OCI-LY7 (cell line): ENCODE measurements around the gene RAD51B. TPM values are rescaled to one million over a fixed set of nuclear protein-coding genes. Genes with fewer than 3 reads are reported as not detected.

Source experiments
- BruUV-seq: library from RNA; stranded (reverse); fragments of 400-500 nt; replicated peaks from 2 replicates; lab custom pipeline; 2021; lab: Mats Ljungman, UMichigan
- CTCF ChIA-PET: fragments of 300-600 bp; sonication (Branson Sonifier 250); formaldehyde crosslinking; loops from one replicate; lab custom pipeline; 2022; ENCODE audit warnings: antibody characterized with exemption; ENCODE audit not compliant: unreplicated experiment; lab: Charles Lee
- POLR2A ChIA-PET: fragments of 300-600 bp; sonication (Branson Sonifier 250); formaldehyde crosslinking; loops from one replicate; lab custom pipeline; 2022; ENCODE audit warnings: antibody characterized with exemption; lab: Charles Lee
- DNase-seq: peaks from one replicate; pipeline ENCODE4 v3.0.0-alpha.2; 2015; ENCODE audit warnings: low spot score
- H2AFZ ChIP-seq: fragments of 200-600 bp; sonication (generic), shearing (Covaris generic); 2 replicates; pipeline ENCODE4 v1.6.1; 2014; ENCODE audit warnings: mild to moderate bottlenecking, antibody characterized with exemption, low read length, moderate library complexity
- H3K27ac ChIP-seq: fragments of 200-600 bp; sonication (generic); 2 replicates; pipeline ENCODE4 v1.5.1; 2014; ENCODE audit warnings: mixed run types, low read depth, mild to moderate bottlenecking, moderate library complexity, low read length, inconsistent platforms; ENCODE audit not compliant: poor library complexity, severe bottlenecking
- H3K36me3 ChIP-seq: fragments of 200-600 bp; sonication (generic); 2 replicates; pipeline ENCODE4 v1.6.1; 2014; ENCODE audit warnings: mild to moderate bottlenecking, antibody characterized with exemption, low read length, moderate library complexity, mixed read lengths; ENCODE audit not compliant: insufficient read depth
- H3K4me1 ChIP-seq: fragments of 200-600 bp; sonication (generic); 2 replicates; pipeline ENCODE4 v1.5.1; 2014; ENCODE audit warnings: mild to moderate bottlenecking, low read length; ENCODE audit not compliant: insufficient read depth, poor library complexity, severe bottlenecking
- H3K4me2 ChIP-seq: fragments of 200-600 bp; sonication (generic); 2 replicates; pipeline ENCODE4 v1.6.1; 2014; ENCODE audit warnings: mild to moderate bottlenecking, low read length
- H3K4me3 ChIP-seq: fragments of 200-600 bp; sonication (generic); 2 replicates; pipeline ENCODE4 v1.5.1; 2014; ENCODE audit warnings: mild to moderate bottlenecking, low read depth, low read length; ENCODE audit not compliant: poor library complexity, severe bottlenecking
- H3K79me2 ChIP-seq: fragments of 200-600 bp; sonication (generic); 2 replicates; pipeline ENCODE4 v1.6.1; 2016; ENCODE audit warnings: low read depth, mild to moderate bottlenecking, low read length, moderate library complexity, mixed read lengths; ENCODE audit not compliant: insufficient read depth
- H3K9me2 ChIP-seq: fragments of 200-600 bp; sonication (generic); 2 replicates; pipeline ENCODE4 v1.6.1; 2016; ENCODE audit warnings: mild to moderate bottlenecking, low read length, mixed read lengths; ENCODE audit not compliant: insufficient read depth
- H3K9me3 ChIP-seq: fragments of 200-600 bp; sonication (generic); 2 replicates; pipeline ENCODE4 v1.6.1; 2014; ENCODE audit warnings: mild to moderate bottlenecking, mixed run types, low read length, mixed read lengths
- H4K20me1 ChIP-seq: fragments of 200-600 bp; sonication (generic); 2 replicates; pipeline ENCODE4 v1.6.1; 2014; ENCODE audit warnings: mild to moderate bottlenecking, antibody characterized with exemption, low read length, moderate library complexity, mixed read lengths; ENCODE audit not compliant: insufficient read depth
- CTCF ChIP-seq: fragments of 200-600 bp; sonication (generic); conservative IDR thresholded peaks from 2 replicates; pipeline ENCODE4 v1.5.1; 2014; ENCODE audit warnings: mild to moderate bottlenecking, antibody characterized with exemption, low read length, moderate library complexity, mixed read lengths
- EZH2phosphoT487 ChIP-seq: fragments of 200-600 bp; sonication (generic); IDR thresholded peaks from 2 replicates; pipeline ENCODE4 v1.6.1; 2018; ENCODE audit warnings: low read depth, borderline replicate concordance, mild to moderate bottlenecking, mixed run types, antibody characterized with exemption, low read length, moderate library complexity, mixed read lengths
- intact Hi-C: fragments of 100-400 bp; cut with micrococcal nuclease; formaldehyde crosslinking; loops from one replicate; pipeline ENCODE4 v1.10.0; 2022; ENCODE audit not compliant: unreplicated experiment
- total RNA-seq, 2 experiments: library from RNA; depleted of rRNA in 1 of 2; stranded (reverse); fragments of >200 nt in 1 of 2; shearing (Covaris generic) in 1 of 2; gene quantifications; 2 replicates each; pipeline ENCODE4 v1.2.3, GENCODE V29; 2014 to 2022

Gene RAD51B
- total RNA-seq, 2 experiments from 2014 or later: 41.4 to 89.9 TPM

GRCh38 chr14:68722186-68722585 lies 902.6 kb downstream of the RAD51B start:
- Histone ChIP-seq H4K20me1 (no peaks in the 10 kb centered on the region), H3K36me3 (no peaks in the 10 kb centered on the region; the same call in 1 of the 2 replicates), H3K9me3 (peaks cover 16% of the 10 kb centered on the region; the same call in 1 of the 2 replicates), H2AFZ (no peak overlapping the region), H3K79me2 (no peaks in the 10 kb centered on the region), H3K4me2 (no peak overlapping the region), H3K27ac (no peak overlapping the region), H3K4me1 (no peaks in the 10 kb centered on the region), H3K4me3 (no peak overlapping the region), H3K9me2 (no peaks in the 10 kb centered on the region)
- intact Hi-C loops: no loop called here
- CTCF ChIA-PET: no interaction called here
- POLR2A ChIA-PET: no interaction called here
- no TSS peak for BruUV-seq
- DNase-seq: no peak
- TF ChIP-seq CTCF (no peak), EZH2phosphoT487 (no peak)

- no peak overlapping the region for H3K4me3 ChIP-seq
- no peaks in the 10 kb centered on the region; the same call in 1 of the 2 replicates for H3K36me3 ChIP-seq
- no TSS peak for BruUV-seq
- POLR2A ChIA-PET: no interaction called here
- no peaks in the 10 kb centered on the region for H3K79me2 ChIP-seq
- H3K9me2 ChIP-seq: no peaks in the 10 kb centered on the region
- intact Hi-C loops: no loop called here
- H4K20me1 ChIP-seq: no peaks in the 10 kb centered on the region
- no peak overlapping the region for H3K27ac ChIP-seq
- H3K9me3 ChIP-seq: peaks cover 16% of the 10 kb centered on the region; the same call in 1 of the 2 replicates
- DNase-seq: no peak
- no peak overlapping the region for H3K4me2 ChIP-seq
- no peak for TF ChIP-seq CTCF
- TF ChIP-seq EZH2phosphoT487: no peak
- H3K4me1 ChIP-seq: no peaks in the 10 kb centered on the region
- H2AFZ ChIP-seq: no peak overlapping the region
- CTCF ChIA-PET: no interaction called here
Observed at GRCh38 chr14:68722968-68723566, 903.5 kb downstream of the RAD51B start.

- DNase-seq: no peak
- H3K4me1 ChIP-seq: no peaks in the 10 kb centered on the region
- no peaks in the 10 kb centered on the region for H3K79me2 ChIP-seq
- no peaks in the 10 kb centered on the region; the same call in 1 of the 2 replicates for H3K36me3 ChIP-seq
- H3K9me2 ChIP-seq: no peaks in the 10 kb centered on the region
- H3K27ac ChIP-seq: no peak overlapping the region
- peaks cover 16% of the 10 kb centered on the region; the same call in 1 of the 2 replicates for H3K9me3 ChIP-seq
- POLR2A ChIA-PET: no interaction called here
- H3K4me2 ChIP-seq: no peak overlapping the region
- H4K20me1 ChIP-seq: no peaks in the 10 kb centered on the region
- H3K4me3 ChIP-seq: no peak overlapping the region
- CTCF ChIA-PET: no interaction called here
- intact Hi-C loops: no loop called here
- TF ChIP-seq EZH2phosphoT487 (no peak), CTCF (no peak)
- no peak overlapping the region for H2AFZ ChIP-seq
- no TSS peak for BruUV-seq
Observed at GRCh38 chr14:68723808-68724268, 904.3 kb downstream of the RAD51B start.
